Ishikawa (cell line): ENCODE results near the gene PLXNA4.

Experiments
- CEBPB ChIP-seq: IDR thresholded peaks from 2 replicates; pipeline ENCODE4 v1.6.1; 2012
- EP300 ChIP-seq: IDR thresholded peaks from 2 replicates; pipeline ENCODE4 v1.6.1; 2012; ENCODE audit warnings: borderline replicate concordance

- no peak for TF ChIP-seq CEBPB
- no peak for TF ChIP-seq EP300
Measured at GRCh38 chr7:132551439-132551838, 24.8 kb downstream of the PLXNA4 start.
